ENCODE results near the gene NAE1.
A peak's percentile ranks its signal among the peaks of the same experiment; 100 is the strongest.

The NAE1 gene

DNA sequence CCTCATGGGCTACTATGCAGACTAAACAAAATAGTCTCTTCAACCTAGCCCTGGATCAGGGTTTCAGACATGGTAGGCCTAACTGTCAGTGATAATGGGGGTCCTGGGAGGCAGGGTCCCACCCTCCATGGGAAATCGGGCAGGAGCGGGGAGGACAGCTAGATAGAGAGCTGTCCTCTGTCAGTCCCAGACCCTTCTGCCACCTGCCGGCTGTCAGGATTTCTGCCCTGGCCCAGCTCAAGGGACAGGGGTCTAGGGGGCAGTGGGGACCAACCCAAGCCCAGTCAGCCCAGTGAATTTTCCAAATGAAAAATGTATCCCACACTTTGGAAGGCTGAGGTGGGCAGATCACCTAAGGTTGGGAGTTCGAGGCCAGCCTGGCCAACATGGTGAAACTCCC is 18.8 kb upstream of the NAE1 start:
- DNase-seq, result no peak

DNA sequence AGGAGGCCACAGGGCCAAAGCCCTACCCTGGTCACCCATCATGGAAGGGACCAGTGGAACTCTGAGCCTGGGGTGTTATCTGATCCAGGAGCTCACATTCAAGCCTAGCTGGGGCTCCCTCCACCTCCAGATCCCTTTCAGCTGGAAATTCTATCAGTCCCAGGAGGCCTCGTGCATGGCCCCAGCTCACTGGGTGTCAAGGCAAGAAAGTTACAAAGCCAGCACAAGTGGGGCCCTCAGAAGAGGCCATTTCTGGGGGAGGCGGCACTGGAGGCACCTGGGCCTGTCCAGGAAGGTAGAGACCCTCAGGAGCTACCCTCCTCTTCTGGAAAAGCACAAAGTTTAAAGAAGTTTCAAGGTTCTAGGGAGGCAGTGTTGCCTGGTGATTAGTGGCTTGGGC is 18.2 kb upstream of the NAE1 start:
- DNase-seq, result no peak

DNA sequence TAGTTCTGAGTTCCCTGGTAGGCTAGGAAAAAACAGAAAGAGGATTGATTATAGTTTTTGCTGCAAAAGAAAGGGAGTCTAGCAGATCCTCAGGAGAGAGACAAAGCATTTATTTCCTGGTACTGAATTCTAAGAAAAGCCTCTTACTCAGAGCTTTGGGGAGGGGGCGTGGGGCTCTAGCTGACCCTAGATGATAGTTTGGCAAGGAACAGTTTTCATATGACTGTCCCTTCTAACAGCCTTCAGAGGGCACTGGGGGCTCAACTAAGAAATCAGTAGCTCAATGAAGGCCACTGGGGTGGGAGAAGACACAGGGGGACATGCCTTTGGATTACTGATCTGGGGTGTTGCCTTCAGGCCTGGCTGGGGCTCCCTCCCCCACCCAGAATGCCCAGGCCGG is 17.4 kb upstream of the NAE1 start:
- no peak for DNase-seq

DNA sequence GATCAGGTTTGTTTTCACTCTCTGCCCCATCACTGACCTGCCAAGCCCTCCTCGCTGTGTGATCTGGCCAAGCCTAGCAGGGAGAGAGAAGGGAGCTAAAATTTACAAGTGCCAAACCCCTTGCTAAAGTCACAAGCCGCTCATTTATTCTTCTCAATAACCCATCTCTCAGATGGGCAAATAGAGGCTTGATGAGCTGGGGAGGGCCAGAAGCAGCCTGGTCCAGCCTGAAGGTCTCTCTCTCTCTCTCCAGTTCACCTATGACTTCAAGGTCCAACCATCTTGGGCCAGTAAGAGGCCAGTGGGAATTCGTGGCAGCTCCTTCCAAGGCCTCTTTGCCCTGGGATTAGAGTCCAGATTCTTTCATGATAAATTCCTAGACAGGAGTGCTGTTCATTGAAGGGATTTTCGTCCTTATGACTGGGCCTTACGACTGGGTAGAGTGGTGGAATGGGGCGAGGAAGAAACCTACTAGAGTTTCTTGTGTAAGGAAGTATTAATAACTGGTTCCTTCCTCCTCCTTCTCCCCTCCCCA is 16.8 kb upstream of the NAE1 start:
- DNase-seq, result no peak

DNA sequence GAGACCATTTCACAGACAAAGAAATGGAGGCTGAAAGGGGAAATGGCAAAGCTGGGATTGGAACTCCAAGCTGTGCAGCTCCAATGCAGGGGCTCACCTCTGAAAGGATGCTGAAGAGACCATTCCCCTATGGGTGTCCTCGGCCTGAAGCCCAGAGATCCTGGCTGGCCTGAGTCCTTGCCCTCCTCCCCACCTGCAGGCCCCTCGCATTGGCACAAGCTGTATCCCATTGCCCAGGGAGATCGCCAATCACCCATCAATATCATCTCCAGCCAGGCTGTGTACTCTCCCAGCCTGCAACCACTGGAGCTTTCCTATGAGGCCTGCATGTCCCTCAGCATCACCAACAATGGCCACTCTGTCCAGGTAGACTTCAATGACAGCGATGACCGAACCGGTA is 16.1 kb upstream of the NAE1 start:
- no peak for DNase-seq

DNA sequence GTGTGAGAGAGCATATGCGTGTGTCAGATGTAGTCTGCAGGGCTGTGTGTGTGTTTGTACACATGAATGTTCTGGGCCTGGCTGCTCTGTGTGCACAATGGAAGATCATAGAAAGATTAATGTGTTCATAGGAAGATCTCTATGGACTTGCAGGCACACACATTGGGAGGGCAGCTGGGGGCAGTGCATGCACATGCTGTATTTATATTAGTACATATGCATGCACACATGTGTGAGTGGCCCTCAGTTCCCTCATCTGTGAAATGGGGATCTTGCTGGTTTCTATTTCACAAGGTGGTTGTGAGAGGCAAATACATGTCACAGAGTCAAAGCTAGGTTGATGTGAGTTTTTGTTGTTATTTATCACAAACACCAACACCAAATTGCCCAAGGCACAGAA is 15.5 kb upstream of the NAE1 start:
- no peak for DNase-seq

DNA sequence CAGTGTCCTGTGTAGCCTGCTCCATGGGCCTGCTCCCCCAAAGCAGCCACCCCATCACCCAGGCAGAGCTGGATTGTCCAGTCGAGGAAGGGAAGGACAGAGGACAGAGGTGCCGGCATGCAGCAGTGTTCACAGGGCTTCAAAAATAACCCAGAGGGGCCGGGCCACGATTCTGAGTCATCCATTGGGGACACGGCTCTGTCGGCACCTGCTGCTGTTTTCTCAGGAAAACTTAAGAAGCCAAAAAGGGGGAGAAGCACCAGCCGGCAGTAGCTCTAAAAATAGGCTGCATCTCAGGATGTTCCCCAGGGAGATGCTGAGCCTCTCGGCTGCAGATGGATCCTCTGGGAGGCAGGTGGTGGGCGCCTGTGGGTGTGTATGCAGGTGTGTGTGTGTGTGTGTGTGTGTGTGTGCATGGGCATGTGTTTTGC is 15.0 kb upstream of the NAE1 start:
- no peak for DNase-seq

DNA sequence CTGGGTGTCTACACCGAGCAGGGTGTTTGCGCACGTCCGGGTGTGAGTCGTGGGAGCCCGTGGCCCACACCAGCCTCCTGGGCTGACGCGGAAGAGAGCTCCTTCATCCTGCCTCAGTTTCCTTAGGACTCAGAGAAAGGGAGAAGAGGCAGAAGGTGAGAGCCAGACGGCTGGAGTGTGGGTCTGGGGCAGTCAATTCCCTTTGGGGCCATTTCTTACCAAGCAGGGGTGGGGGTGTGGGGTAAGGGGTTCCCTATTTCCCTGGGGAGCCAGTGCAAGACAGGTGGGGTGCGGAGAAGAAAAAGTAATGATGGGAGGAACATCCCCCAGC is 14.3 kb upstream of the NAE1 start:
- DNase-seq, result no peak

DNA sequence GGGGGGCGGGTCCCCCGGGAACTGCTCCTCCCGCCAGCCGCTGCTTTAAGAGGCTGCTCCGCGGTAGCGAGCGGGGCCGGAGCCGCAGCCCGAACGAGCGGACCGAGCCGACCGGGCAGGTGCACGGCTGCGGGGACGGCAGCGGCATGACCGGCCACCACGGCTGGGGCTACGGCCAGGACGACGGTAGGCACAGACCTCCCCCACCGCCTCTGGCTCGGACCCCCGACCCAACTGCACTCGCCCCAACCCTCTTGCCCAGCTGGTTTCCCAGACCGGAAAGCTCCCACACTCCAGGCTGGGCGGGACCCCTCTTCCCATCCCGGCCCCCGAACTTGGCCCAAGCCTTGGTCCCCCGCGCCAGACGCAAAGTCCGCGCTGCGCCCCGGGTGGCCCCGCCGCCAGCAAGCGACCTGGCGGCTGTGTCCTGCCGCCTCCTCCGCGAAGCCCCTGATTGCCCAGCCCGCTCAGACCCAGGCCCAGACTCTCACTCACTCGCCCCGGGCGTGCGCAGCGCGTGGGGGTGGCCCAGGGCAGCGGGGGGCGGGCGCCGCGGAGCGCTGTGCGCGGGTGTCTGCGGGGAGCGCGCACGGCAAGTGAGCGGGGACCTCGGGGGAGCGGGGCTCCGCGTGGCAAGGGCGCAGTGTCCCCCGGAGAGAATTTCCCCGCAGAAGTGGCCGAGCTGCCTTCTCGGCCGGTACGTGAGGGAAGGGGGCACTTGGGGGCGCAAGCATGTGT is 13.7 kb upstream of the NAE1 start, which contains the start of gene CA7:
TSS of gene CA7 (plus strand) at position 73 of the 738 bp plus-strand sequence. CDS start at position 147, 74 bp downstream.
- DNase-seq, result peak; percentile 32

DNA sequence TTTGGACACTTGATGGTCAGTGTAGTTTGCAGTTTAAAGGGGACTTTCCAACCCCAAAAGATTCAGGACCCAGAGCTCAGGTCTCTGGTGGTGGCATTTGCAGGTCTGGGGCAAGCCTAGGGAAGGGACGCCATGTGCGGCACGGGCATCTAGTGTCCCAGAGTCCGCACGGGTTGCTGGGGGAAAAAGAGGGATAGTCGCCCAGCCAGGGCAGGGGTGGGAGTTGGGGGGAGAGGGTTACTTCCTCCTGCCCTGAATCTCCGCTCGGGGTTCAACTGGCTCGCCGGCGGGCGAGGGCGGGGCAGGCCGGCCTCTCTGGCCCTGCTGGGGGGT is 13.2 kb upstream of the NAE1 start:
- no peak for DNase-seq

DNA sequence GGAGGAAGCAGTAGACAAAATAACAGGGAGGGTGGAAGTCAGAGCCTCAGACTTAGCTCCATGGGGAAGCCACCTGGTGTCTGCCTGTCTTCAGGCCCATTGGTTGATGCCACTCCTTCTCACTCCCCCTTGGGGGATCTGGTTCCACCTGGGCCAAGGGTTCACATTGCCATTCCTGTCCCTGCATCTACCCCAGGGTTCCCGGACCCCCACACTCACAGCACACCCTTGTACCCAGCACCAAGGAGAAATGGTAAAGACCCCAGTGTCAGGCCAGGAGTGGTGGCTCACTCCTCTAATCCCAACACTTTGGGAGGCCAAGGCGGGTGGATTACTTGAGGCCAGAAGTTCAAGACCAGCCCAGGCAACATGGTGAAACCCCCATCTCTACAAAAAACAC is 12.4 kb upstream of the NAE1 start:
- no peak for DNase-seq

DNA sequence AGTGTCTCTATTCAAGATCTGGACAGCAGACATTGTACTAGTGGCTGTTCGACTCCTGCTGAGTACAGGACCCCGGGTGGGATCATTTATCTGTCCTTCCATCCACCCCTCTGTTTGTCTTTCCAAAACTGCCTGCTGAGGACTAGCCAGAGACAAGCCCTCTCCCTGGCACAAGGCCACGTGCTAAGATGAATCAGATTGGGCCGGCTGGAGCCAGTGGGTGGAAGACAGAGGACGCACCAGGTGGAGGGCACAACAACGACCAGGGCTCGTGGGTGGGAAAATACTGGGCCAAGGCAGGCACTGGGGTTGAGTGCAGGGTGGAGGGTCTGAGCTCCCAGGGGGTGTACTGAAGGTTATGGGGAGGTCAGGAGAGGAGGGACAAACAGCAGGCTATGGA is 12.0 kb upstream of the NAE1 start:
- no peak for DNase-seq

DNA sequence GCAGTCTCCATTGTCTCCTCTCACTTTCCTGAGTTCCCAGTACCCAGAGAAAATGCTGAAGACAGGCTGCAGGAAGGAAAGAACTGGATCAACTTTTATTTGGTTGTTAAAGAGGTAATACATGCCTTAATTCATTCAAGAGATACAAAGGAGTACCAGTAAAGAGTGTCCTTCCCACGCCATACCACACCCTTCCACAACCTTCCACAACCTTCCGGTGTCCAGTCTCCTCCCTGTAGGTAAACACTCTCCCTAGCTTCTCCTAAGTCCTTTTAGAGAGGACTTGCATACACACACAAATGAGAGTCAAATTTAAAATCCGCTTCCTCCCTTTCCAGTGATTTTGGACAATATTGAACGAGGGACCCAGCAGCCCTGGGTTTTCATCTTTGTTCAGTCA is 10.6 kb upstream of the NAE1 start:
- DNase-seq, result no peak

DNA sequence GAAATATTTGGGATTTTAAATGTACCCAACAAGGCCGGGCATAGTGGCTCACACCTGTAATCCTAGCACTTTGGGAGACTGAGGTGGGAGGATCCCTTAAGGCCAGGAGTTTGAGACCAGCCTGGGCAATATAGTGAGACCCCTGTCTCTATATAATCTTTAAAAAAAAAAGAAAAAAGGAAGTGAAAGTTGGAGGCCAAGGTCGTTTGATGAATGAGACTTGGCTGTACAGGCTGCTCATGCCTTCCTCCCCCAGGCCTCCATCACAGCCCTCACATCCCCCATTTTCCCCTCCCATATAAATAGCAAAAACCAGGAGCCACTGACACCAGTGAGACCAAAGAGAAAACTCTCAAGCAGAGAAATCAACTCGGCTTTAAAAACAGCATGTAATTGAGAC is 10.1 kb upstream of the NAE1 start:
- DNase-seq, result no peak

DNA sequence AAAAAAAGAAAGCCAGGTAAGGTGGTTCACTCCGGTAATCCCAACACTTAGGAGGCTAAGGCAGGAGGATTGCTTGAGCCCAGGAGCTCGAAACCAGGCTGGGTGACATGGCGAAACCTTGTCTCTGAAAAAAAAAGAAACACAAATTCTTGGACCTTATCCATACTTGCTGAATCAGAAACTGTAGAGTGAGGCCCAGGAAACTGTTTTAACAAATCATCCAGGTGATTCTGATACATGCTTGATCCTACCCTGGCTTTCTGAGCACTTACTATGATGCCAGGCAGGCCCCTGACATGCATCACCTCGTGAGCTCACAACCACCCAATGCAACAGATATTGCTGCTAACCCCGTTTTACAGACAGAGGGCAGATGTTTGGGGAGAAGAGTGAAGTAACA is 4.0 kb upstream of the NAE1 start:
- no peak for DNase-seq

DNA sequence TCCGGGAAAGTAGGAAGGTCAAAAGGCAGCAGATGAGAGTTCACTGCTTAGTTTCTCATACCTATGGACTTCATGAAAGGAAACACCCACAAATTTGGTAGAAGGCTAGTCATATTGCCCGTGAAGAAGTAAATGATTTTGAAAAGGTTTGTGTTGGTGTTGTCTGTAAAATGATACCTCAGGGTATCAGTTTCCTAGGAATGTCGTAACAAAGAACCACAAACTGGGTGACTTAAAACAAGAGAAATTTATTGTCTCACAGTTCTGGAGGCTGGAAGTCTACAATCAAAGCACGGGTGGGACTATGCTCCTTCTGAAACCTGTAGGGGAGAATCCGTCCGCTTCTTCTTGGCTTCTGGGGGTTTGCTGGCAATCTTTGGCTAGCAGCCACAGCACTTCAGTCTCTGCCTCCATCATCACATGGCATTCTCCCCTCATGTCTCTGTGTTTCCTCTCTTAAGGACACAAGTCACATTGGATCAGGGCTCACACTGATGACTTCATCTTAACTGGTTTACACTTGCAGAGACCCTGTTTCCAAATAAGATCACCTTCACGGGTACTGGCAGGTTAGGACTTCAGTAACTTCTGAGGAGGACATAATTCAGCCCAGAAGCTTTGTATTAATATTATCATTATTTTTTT is 2.0 kb upstream of the NAE1 start:
- no peak for DNase-seq

DNA sequence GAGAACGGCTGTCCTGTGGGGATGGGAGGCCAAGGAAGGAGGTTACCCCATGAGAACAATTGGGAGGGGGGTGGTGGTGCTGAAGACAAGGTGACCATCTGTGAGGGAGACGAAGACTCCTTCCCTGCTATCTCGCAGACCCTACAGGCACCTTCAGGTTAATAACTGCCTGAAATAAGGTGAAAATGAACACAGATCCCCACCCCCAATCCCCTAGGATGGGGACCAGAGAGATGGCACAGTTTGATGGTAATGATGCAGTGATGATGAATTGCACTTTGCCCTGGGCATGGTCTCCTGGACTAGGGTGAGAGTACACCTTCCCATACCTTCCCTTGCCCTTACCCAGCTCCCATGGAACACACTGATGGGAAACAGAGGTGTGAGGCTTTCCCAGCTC is 1.4 kb upstream of the NAE1 start:
- no peak for DNase-seq

DNA sequence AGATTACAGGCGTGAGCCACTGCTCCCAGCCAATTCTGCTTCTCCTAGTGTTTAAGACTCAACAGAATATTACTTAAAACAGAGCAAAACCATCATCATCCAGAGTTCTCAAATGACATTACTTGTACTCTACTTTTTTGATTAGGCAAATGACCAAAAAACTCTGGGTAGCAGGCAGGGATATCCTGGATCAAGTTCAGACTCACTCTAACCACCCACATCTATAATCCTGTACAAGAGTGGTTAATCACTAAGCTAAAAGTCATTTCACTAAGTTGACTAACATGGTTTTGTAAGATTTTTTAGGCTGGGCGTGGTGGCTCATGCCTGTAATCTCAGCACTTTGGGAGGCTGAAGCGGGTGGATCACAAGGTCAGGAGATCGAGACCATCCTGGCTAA is 6.8 kb downstream of the NAE1 start:
- no peak for DNase-seq

DNA sequence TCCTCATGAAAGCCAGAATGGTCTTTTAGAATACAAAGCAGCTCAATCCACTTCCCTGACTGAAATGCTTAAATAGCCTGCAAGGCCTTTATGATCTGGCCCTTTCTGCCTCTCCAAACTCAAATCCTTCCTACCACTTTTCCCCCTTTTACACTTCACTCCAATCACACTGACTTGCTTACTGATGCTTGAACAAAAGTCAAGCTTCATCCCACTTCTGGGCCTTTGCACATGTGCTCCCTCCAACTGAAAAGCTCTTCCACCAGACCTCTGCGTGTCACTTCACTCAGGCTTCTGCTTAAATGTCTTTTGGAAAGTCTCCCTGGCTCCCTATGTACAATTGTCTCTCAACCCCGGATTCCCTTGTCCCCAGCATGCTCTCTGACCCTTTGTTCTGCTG is 16.0 kb downstream of the NAE1 start:
- DNase-seq, result no peak

DNA sequence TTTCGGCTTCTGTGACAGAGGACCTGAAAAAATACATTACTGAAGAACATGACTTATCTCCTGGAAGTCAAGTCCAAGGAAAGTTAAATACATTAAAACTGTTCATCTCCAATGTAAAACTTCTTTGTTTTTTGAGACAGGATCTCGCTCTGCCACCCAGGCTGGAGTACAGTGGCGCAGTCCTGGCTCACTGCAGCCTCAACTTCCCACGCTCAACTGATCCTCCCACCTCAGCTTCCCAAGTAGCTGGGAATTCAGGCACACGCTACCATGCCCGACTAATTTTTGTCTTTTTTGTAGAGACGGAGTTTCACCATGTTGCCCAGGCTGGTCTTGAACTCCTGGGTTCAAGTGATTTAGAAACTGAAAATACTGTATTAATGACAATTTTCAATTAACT is 19.7 kb downstream of the NAE1 start:
- DNase-seq, result no peak

DNA sequence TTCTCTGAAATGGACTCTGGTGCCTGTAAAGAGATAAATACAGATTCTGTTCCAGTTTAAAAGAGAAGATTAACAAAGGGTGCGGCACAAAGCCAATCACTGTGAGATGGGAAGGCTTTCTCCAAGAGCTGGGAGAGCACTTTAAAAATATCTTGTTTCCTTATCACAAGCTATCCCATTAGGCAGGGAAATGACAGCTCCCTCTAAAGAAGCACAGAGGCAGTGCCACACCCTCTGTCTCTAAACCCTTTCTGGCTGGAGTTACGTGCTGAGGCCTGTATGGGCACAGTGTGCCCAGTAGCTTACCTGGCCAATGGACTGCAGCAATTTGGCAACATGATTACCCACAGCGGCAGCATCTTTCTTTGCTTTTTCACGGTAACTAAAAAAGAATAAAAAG is 20.4 kb downstream of the NAE1 start:
- no peak for DNase-seq

DNA sequence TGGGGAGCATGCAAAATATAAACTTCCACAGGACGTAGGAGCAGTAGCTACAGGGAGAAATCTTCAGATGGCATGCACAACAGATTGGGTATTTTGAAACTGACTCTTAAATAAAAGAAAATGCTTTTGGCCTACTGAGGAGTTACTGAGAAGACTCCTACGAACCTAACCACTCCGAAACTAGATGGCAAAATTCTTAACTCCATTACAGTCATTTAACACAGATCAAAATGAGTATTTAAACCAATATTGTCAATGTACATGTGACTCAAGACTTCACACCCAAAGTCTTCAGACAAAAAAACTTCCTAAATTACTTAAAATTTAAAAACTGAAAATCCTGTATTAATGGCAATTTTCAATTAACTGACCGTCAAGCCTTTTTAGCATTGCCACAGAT is 21.0 kb downstream of the NAE1 start:
- no peak for DNase-seq

DNA sequence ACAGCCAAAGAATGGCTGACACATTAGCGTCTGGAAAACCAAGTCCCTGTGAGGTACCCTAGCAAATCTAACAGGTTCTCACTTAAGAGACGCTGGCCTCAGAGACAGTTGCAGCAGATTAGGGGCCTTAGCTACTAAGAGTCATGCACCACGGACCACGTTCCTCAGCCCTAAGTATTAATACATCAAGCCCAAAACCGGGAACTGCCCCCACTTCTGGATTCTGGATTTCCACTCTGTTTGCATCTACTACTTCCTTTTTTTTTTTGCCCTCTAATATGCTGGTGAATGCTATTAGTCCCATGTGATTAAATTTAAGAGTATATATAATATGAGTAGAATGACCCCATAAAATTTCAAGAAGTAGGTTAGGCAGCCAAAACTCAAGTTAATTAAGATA is 28.6 kb downstream of the NAE1 start:
- DNase-seq, result no peak

DNA sequence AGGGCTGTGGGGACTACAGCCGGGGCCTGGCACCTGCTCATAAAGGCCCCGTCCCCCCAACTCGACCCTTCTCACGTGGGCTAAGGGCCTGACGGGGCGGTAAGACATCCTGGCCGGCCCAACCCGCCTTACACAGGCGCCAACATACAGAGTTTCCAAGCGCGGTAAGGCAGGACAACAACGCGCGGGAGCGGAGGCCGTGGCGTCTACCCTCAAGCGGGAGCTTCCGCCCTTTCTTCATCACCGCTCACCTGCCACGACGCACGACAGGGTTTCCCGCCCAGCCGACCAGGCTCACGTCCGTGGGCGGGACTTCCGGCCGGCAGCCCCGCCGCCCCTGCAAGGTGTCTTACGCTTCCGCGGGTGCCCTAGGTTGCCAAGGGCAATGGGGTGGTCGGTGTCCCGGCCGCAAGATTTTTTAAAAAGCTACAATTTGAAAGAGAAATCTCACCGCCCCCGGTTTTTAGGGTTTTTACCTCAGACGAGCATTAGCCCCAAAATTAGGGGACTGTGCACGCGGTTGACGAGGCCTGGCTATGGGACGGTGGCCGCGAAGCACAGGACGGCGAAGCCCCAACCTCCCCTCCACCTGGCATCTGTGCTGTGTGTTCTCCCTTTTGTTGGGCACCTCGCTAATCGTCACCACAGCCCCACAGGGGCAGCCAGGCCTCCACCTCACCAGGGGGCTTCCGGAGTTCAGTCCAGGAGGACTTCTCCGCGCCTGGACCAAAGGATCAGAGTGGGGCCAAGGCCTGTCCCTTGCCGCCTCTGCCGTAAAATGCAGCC is 29.3 kb downstream of the NAE1 start, which contains the start of gene TERB1:
TSS of gene TERB1 (minus strand) at position 265 of the 786 bp plus-strand sequence. CDS start 4,786 bp downstream, outside the sequence.
- no peak for DNase-seq

All from eye (tissue), 1 donor.